Breast epithelium (tissue), 3 donors: Measurements from ENCODE around the gene GEN1.

ENCODE experiments used
- POLR2A ChIP-seq: fragments of 450-650 bp; IDR thresholded peaks from one replicate; pipeline ENCODE4 v1.6.1; 2016; ENCODE audit warnings: antibody characterized with exemption, mild to moderate bottlenecking, moderate library complexity
- POLR2AphosphoS5 ChIP-seq, 3 donors: sonication (generic); formaldehyde crosslinking; IDR thresholded peaks; one replicate each; pipeline ENCODE4 v1.6.1; 2017; ENCODE audit warnings: antibody characterized with exemption in 3 of 3
- TF ChIP-seq, protein P1 (sequence below), 3 donors: fragments of 450-650 bp; IDR thresholded peaks; one replicate each; pipeline ENCODE4 v1.5.1; 2016 to 2017; ENCODE audit warnings: antibody characterized with exemption in 3 of 3, mild to moderate bottlenecking in 3 of 3, moderate library complexity in 3 of 3

DNA sequence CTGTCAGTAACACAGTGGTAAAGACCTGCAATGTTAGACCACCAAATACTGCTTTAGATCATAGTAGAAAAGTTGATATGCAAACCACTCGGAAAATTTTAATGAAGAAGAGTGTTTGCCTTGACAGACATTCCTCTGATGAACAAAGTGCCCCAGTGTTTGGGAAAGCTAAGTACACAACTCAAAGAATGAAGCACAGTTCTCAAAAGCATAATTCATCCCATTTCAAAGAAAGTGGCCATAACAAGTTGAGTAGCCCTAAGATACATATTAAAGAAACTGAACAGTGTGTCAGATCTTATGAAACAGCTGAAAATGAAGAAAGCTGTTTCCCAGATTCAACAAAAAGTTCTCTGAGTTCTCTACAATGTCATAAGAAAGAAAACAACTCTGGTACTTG, 27.5 kb downstream of the GEN1 start:
- TF ChIP-seq, protein P1, sequence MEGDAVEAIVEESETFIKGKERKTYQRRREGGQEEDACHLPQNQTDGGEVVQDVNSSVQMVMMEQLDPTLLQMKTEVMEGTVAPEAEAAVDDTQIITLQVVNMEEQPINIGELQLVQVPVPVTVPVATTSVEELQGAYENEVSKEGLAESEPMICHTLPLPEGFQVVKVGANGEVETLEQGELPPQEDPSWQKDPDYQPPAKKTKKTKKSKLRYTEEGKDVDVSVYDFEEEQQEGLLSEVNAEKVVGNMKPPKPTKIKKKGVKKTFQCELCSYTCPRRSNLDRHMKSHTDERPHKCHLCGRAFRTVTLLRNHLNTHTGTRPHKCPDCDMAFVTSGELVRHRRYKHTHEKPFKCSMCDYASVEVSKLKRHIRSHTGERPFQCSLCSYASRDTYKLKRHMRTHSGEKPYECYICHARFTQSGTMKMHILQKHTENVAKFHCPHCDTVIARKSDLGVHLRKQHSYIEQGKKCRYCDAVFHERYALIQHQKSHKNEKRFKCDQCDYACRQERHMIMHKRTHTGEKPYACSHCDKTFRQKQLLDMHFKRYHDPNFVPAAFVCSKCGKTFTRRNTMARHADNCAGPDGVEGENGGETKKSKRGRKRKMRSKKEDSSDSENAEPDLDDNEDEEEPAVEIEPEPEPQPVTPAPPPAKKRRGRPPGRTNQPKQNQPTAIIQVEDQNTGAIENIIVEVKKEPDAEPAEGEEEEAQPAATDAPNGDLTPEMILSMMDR (IDR thresholded peaks at IDR 0.05): no peak
- TF ChIP-seq POLR2A (no peak), POLR2AphosphoS5 (IDR thresholded peaks at IDR 0.05) (no peak)
